HCT116 (cell line): Measurements from ENCODE around the gene CMBL. TPM values are rescaled to one million over a fixed set of nuclear protein-coding genes. Genes with fewer than 3 reads are reported as not detected.

Experiments used
- ATAC-seq: fragments of 200-7000 bp; cut with Tn5 transposase; 2 replicates; pipeline ENCODE4 v1.9.1; 2020; ENCODE audit warnings: mild to moderate bottlenecking, moderate library complexity
- BruUV-seq: library from RNA; stranded (reverse); fragments of 400-500 nt; replicated peaks from 2 replicates; lab custom pipeline; 2021; lab: Mats Ljungman, UMichigan
- CTCF ChIA-PET: fragments of 300-600 bp; sonication (Branson Sonifier 250); formaldehyde crosslinking; loops from one replicate; lab custom pipeline; 2021; ENCODE audit warnings: antibody characterized with exemption; lab: Charles Lee
- POLR2A ChIA-PET: fragments of 300-600, 350-600 bp; sonication (Branson Sonifier 250); formaldehyde crosslinking; loops from one replicate; lab custom pipeline; 2021; ENCODE audit warnings: antibody characterized with exemption; lab: Charles Lee
- RAD21 ChIA-PET, 2 experiments: fragments of 300-600 bp; sonication (Branson Sonifier 250); formaldehyde crosslinking; loops; one replicate each; lab custom pipeline; 2023; ENCODE audit warnings: low total read pairs in 2 of 2; ENCODE audit not compliant: uncharacterized antibody in 2 of 2, unreplicated experiment in 2 of 2, low non-redundant PET in 1 of 2; lab: Charles Lee
- DNase-seq: peaks from one replicate; pipeline ENCODE4 v3.0.0-alpha.2; 2010; ENCODE audit warnings: low read depth, low spot score
- H2AFZ ChIP-seq: fragments of 200-600 bp; shearing (Covaris generic), sonication (generic); 2 replicates; pipeline ENCODE4 v1.6.1; 2017; ENCODE audit warnings: low read depth, mixed run types, mixed read lengths, antibody characterized with exemption, low read length; ENCODE audit not compliant: poor library complexity, severe bottlenecking
- H3K27ac ChIP-seq: 2 replicates; pipeline ENCODE4 v1.5.1; 2012; ENCODE audit warnings: low read depth, low read length
- H3K27me3 ChIP-seq: fragments of 200-600 bp; sonication (generic); 2 replicates; pipeline ENCODE4 v1.6.1; 2016; ENCODE audit warnings: mixed run types, low read length, mixed read lengths; ENCODE audit not compliant: insufficient read depth
- H3K36me3 ChIP-seq, 2 experiments: fragments of 200-500 bp in 1 of 2; fragments of 200-600 bp in 1 of 2; sonication (Bioruptor generic) in 1 of 2; sonication (generic) in 1 of 2; 2 replicates each; pipeline versions ENCODE4 v1.5.1 to v1.6.1; 2014 to 2016; ENCODE audit warnings: low read length in 2 of 2, inconsistent platforms in 1 of 2, mixed read lengths in 1 of 2, mixed run types in 1 of 2; ENCODE audit not compliant: insufficient read depth in 2 of 2, control insufficient read depth in 1 of 2
- H3K4me1 ChIP-seq, 2 experiments: fragments of 200-600 bp in 1 of 2; sonication (generic) in 1 of 2; 2 replicates each; pipeline versions ENCODE4 v1.5.1 to v1.6.1; 2012 to 2017; ENCODE audit warnings: low read length in 2 of 2, inconsistent platforms in 1 of 2, mild to moderate bottlenecking in 1 of 2, mixed read lengths in 1 of 2, mixed run types in 1 of 2, moderate library complexity in 1 of 2; ENCODE audit not compliant: insufficient read depth in 2 of 2, control insufficient read depth in 1 of 2
- H3K4me2 ChIP-seq: fragments of 200-600 bp; sonication (generic); 2 replicates; pipeline ENCODE4 v1.6.1; 2017; ENCODE audit warnings: mixed run types, low read length, mixed read lengths
- H3K4me3 ChIP-seq, 2 experiments: fragments of 200-600 bp in 1 of 2; sonication (generic) in 1 of 2; replicated peaks in 1 of 2; 2 replicates each; pipeline ENCODE4 v1.5.1; 2011 to 2016; ENCODE audit warnings: low read length in 2 of 2, control low read depth in 1 of 2, low read depth in 1 of 2, mild to moderate bottlenecking in 1 of 2, mixed read lengths in 1 of 2, mixed run types in 1 of 2
- H3K79me2 ChIP-seq: fragments of 200-600 bp; sonication (generic); 2 replicates; pipeline ENCODE4 v1.6.1; 2017; ENCODE audit warnings: mild to moderate bottlenecking, mixed run types, low read length, moderate library complexity, mixed read lengths; ENCODE audit not compliant: insufficient read depth
- H3K9ac ChIP-seq: fragments of 200-600 bp; sonication (generic); 2 replicates; pipeline ENCODE4 v1.6.1; 2016; ENCODE audit warnings: low read length, mixed read lengths
- H3K9me2 ChIP-seq: fragments of 200-600 bp; sonication (generic), shearing (Covaris generic); 2 replicates; pipeline ENCODE4 v1.6.1; 2017; ENCODE audit warnings: mixed run types, mild to moderate bottlenecking, moderate library complexity; ENCODE audit not compliant: insufficient read depth
- H3K9me3 ChIP-seq, 2 experiments: fragments of 200-500 bp in 1 of 2; fragments of 200-600 bp in 1 of 2; sonication (Bioruptor generic) in 1 of 2; sonication (generic) in 1 of 2; 2 replicates each; pipeline ENCODE4 v1.6.1; 2014 to 2017; ENCODE audit warnings: low read length in 2 of 2, mixed read lengths in 2 of 2, inconsistent platforms in 1 of 2, low read depth in 1 of 2, mild to moderate bottlenecking in 1 of 2, mixed run types in 1 of 2, moderate library complexity in 1 of 2; ENCODE audit not compliant: control insufficient read depth in 1 of 2, insufficient read depth in 1 of 2
- H4K20me1 ChIP-seq: fragments of 200-600 bp; sonication (generic), shearing (Covaris generic); 2 replicates; pipeline ENCODE4 v1.6.1; 2017; ENCODE audit warnings: mixed run types, mild to moderate bottlenecking, moderate library complexity; ENCODE audit not compliant: insufficient read depth
- CBX3 ChIP-seq: IDR thresholded peaks from 2 replicates; pipeline ENCODE4 v1.6.1; 2012; ENCODE audit warnings: low read depth
- CEBPB ChIP-seq: IDR thresholded peaks from 2 replicates; pipeline ENCODE4 v1.6.1; 2012; ENCODE audit warnings: low read depth
- FOSL1 ChIP-seq: IDR thresholded peaks from 2 replicates; pipeline ENCODE4 v1.6.1; 2012; ENCODE audit warnings: low read depth
- JUND ChIP-seq: IDR thresholded peaks from 2 replicates; pipeline ENCODE4 v1.6.1; 2012
- intact Hi-C: fragments of 100-400 bp; cut with micrococcal nuclease; formaldehyde crosslinking; loops from 2 replicates; pipeline ENCODE4 v1.10.0; 2022
- total RNA-seq: library from RNA; stranded (reverse); gene quantifications from one replicate; pipeline ENCODE4 v1.2.1, GENCODE V29; 2021; ENCODE audit not compliant: unreplicated experiment
- TF ChIP-seq, protein P1 (sequence below): IDR thresholded peaks from 2 replicates; pipeline ENCODE4 v1.6.1; 2012; ENCODE audit warnings: low read depth
- TF ChIP-seq, protein P2 (sequence below), 3 experiments: fragments of 200-600 bp in 1 of 3; sonication (generic) in 1 of 3; IDR thresholded peaks in 2 of 3; conservative IDR thresholded peaks in 1 of 3; 2 replicates each; pipeline ENCODE4 v1.5.1; 2012 to 2017; ENCODE audit warnings: low read depth in 2 of 3, low read length in 2 of 3, antibody characterized with exemption in 1 of 3, borderline replicate concordance in 1 of 3, control low read depth in 1 of 3, mild to moderate bottlenecking in 1 of 3, mixed read lengths in 1 of 3, mixed run types in 1 of 3, moderate library complexity in 1 of 3; ENCODE audit not compliant: insufficient read depth in 1 of 3

The CMBL gene
- total RNA-seq, 1 experiment from 2014 or later = 51.0 TPM

DNA sequence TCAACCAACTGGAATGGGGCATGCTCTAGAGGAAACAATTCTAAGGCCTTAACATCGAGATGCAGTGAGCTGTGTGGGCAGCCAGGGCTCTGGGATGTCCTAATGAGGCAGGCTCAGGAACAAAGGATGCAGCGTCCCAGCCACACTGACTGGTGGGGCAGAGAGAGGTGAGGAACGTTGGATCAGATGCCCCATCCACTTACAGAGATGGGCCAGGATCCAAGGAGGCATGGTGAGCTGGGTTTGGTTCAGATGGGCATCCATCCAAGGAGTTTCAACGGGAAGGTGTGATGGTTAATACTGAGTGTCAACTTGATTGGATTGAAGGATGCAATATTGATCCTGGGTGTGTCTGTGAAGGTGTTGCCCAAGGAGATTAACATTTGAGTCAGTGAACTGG is 30.3 kb upstream of the CMBL start:
- Histone ChIP-seq H3K9me2 (no peaks in the 10 kb centered on the region), H4K20me1 (no peaks in the 10 kb centered on the region), H3K4me3 (no peak overlapping the region), H3K4me1 (no peaks in the 10 kb centered on the region), H3K27me3 (no peaks in the 10 kb centered on the region), H3K4me2 (no peak overlapping the region), H3K27ac (no peak overlapping the region), H3K9ac (no peak overlapping the region), H3K79me2 (no peaks in the 10 kb centered on the region), H3K9me3 (no peaks in the 10 kb centered on the region), H3K36me3 (no peaks in the 10 kb centered on the region), H2AFZ (no peak overlapping the region)
- TF ChIP-seq FOSL1 (no peak), CEBPB (no peak), JUND (no peak), CBX3 (no peak)
- TF ChIP-seq, protein P1, sequence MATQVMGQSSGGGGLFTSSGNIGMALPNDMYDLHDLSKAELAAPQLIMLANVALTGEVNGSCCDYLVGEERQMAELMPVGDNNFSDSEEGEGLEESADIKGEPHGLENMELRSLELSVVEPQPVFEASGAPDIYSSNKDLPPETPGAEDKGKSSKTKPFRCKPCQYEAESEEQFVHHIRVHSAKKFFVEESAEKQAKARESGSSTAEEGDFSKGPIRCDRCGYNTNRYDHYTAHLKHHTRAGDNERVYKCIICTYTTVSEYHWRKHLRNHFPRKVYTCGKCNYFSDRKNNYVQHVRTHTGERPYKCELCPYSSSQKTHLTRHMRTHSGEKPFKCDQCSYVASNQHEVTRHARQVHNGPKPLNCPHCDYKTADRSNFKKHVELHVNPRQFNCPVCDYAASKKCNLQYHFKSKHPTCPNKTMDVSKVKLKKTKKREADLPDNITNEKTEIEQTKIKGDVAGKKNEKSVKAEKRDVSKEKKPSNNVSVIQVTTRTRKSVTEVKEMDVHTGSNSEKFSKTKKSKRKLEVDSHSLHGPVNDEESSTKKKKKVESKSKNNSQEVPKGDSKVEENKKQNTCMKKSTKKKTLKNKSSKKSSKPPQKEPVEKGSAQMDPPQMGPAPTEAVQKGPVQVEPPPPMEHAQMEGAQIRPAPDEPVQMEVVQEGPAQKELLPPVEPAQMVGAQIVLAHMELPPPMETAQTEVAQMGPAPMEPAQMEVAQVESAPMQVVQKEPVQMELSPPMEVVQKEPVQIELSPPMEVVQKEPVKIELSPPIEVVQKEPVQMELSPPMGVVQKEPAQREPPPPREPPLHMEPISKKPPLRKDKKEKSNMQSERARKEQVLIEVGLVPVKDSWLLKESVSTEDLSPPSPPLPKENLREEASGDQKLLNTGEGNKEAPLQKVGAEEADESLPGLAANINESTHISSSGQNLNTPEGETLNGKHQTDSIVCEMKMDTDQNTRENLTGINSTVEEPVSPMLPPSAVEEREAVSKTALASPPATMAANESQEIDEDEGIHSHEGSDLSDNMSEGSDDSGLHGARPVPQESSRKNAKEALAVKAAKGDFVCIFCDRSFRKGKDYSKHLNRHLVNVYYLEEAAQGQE = no peak
- TF ChIP-seq, protein P2, sequence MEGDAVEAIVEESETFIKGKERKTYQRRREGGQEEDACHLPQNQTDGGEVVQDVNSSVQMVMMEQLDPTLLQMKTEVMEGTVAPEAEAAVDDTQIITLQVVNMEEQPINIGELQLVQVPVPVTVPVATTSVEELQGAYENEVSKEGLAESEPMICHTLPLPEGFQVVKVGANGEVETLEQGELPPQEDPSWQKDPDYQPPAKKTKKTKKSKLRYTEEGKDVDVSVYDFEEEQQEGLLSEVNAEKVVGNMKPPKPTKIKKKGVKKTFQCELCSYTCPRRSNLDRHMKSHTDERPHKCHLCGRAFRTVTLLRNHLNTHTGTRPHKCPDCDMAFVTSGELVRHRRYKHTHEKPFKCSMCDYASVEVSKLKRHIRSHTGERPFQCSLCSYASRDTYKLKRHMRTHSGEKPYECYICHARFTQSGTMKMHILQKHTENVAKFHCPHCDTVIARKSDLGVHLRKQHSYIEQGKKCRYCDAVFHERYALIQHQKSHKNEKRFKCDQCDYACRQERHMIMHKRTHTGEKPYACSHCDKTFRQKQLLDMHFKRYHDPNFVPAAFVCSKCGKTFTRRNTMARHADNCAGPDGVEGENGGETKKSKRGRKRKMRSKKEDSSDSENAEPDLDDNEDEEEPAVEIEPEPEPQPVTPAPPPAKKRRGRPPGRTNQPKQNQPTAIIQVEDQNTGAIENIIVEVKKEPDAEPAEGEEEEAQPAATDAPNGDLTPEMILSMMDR (IDR thresholded peaks at IDR 0.05 in 2 of 3, conservative IDR thresholded peaks at IDR 0.05 in 1 of 3; ENCODE audit: borderline replicate concordance in 1 of 3, insufficient read depth in 1 of 3, low read depth in 2 of 3, low read length in 2 of 3) = no peak
- ChIA-PET POLR2A (no interaction called here), RAD21 (no interaction called here), CTCF (no interaction called here)
- no TSS peak for BruUV-seq
- DNase-seq (no peak), ATAC-seq (no peak)
- intact Hi-C loops = no loop called here
